ENCODE results near the gene BMAL1.

Gene BMAL1

DNA sequence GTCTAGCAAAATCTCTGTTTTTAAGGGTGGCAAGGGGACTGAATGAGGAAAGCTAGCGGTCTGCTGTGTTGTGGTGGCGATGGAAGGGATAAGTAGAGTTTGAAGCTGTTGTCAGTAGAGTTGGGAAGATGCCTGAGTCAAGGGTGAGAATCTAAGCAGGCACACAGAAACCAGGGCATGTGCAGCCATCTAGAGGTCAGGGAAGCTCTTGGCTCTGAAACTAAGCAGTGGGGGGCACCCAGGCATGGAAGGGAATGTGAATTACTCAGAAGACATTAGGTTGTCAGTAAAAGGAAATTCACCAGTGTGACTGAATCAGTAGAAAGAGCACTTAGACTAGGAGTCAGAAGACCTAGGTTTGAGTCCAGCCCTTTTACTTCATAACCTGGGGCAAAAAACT lies 15.4 kb downstream of the BMAL1 start:
- ATAC-seq = no peak
- TF ChIP-seq, protein P1, sequence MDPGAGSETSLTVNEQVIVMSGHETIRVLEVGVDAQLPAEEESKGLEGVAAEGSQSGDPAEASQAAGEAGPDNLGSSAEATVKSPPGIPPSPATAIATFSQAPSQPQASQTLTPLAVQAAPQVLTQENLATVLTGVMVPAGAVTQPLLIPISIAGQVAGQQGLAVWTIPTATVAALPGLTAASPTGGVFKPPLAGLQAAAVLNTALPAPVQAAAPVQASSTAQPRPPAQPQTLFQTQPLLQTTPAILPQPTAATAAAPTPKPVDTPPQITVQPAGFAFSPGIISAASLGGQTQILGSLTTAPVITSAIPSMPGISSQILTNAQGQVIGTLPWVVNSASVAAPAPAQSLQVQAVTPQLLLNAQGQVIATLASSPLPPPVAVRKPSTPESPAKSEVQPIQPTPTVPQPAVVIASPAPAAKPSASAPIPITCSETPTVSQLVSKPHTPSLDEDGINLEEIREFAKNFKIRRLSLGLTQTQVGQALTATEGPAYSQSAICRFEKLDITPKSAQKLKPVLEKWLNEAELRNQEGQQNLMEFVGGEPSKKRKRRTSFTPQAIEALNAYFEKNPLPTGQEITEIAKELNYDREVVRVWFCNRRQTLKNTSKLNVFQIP (CRISPR knock-in tag; IDR thresholded peaks at IDR 0.05; ENCODE audit: borderline replicate concordance, low read depth) = no peak
- no peak for TF ChIP-seq ZNF70 (CRISPR knock-in tag; IDR thresholded peaks at IDR 0.05)

DNA sequence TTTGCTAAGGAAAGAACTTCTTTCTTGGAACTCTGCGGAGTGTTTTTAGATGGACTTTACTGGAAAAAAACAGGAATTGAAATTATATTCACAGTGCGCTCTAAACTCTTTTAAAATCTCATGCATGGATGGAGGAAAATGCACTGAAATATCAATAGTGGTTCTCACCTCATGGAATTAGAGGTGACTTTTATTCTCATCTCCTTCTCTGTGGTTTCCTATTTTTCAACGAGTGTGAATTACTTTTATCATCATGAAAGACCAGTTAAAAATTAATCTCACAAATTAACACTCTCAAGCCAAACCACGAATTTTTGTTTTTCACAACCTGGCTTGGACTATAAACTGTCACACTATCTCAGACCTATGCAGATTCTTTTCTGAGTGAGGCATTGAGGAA lies 16.6 kb downstream of the BMAL1 start:
- ATAC-seq = no peak
- no peak for TF ChIP-seq GLIS3 (CRISPR knock-in tag; IDR thresholded peaks at IDR 0.05)
- no peak for TF ChIP-seq ZC3H10 (CRISPR knock-in tag; IDR thresholded peaks at IDR 0.05)

DNA sequence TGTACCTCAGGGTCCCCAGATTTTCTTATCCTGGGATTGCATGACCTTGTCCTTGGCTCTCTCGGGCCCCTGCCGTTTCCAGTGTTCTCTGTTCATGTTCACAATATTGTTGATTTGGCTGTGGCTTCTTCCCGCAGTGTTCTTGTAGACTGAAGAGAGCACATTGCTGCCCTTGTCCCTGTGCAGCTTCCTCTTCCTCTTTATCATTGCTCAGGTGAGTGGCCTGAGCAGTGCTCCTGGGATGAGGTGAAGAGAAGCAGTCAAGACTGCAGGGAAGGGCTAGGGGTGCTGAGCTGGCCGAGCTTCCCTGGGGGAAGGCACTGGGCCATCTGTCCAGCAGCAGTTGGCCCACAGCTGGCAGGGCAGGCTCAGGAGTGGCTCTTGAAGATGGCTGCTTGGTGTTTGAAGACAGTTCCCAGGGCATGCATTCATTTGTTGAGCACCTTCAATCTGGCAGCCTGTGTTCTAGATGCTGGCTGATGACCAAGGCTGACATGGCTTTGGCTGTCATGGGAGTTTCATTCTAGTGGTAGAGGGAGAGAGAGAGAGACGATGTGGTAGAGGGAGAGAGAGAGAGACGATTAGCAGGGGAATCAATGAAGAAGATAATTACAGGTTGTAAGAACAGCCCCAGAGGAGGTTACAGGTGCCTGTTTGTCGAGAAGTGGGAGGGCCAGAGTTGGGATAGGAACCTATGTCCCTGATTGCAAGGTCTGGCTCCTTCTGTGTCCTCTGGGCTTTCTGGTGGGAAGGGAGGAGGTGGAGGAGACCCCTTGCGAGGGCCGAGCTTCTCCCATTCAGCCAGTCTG lies 17.4 kb downstream of the BMAL1 start:
- TF ChIP-seq TOX (CRISPR knock-in tag; IDR thresholded peaks at IDR 0.05; ENCODE audit: borderline replicate concordance) = no peak
- ATAC-seq = no peak

DNA sequence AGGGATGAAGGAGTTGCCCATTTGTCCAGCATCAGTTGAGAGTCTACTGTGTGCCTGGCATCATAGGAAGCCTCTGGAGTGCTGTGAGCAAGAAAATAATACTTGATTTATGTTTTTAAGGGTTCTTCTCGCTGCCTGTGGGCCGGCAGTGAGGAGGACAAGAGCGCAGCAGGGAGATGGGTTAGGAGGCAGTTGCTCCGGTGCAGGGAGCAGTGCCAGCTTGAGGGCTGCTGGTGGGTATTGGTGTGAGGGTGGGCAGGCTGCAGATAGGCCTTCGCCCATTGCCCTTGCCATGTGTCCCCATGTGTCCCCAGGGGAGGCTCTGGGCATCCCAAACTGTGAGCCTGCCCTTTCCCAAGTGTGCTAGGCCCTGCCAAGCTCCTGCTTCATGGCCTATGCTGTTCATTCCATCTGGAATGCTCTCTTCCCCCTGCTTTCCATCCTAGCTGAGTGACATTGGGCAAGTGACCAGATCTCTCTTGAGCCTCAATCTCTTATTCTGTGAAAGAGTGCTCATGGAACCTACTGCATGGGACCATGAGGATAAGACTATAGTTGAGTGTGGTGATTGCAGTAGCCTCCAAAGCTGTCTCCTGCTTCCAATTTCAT lies 19.8 kb downstream of the BMAL1 start:
- no peak; the same call in 2 of the 3 replicates for ATAC-seq
- TF ChIP-seq ZFP30 (CRISPR knock-in tag; IDR thresholded peaks at IDR 0.05) (no peak), ZNF8 (CRISPR knock-in tag; IDR thresholded peaks at IDR 0.05) (no peak), ISL1 (CRISPR knock-in tag; IDR thresholded peaks at IDR 0.05) (no peak), OSR1 (CRISPR knock-in tag; IDR thresholded peaks at IDR 0.05) (no peak), SNAI2 (CRISPR knock-in tag; IDR thresholded peaks at IDR 0.05) (no peak), BACH2 (CRISPR knock-in tag; IDR thresholded peaks at IDR 0.05; ENCODE audit: borderline replicate concordance) (no peak), TOX (CRISPR knock-in tag; IDR thresholded peaks at IDR 0.05; ENCODE audit: borderline replicate concordance) (no peak), TCF4 (CRISPR knock-in tag; IDR thresholded peaks at IDR 0.05; ENCODE audit: borderline replicate concordance) (no peak)
- TF ChIP-seq, protein P2, sequence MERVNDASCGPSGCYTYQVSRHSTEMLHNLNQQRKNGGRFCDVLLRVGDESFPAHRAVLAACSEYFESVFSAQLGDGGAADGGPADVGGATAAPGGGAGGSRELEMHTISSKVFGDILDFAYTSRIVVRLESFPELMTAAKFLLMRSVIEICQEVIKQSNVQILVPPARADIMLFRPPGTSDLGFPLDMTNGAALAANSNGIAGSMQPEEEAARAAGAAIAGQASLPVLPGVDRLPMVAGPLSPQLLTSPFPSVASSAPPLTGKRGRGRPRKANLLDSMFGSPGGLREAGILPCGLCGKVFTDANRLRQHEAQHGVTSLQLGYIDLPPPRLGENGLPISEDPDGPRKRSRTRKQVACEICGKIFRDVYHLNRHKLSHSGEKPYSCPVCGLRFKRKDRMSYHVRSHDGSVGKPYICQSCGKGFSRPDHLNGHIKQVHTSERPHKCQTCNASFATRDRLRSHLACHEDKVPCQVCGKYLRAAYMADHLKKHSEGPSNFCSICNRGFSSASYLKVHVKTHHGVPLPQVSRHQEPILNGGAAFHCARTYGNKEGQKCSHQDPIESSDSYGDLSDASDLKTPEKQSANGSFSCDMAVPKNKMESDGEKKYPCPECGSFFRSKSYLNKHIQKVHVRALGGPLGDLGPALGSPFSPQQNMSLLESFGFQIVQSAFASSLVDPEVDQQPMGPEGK (CRISPR knock-in tag; IDR thresholded peaks at IDR 0.05; ENCODE audit: borderline replicate concordance) = no peak

DNA sequence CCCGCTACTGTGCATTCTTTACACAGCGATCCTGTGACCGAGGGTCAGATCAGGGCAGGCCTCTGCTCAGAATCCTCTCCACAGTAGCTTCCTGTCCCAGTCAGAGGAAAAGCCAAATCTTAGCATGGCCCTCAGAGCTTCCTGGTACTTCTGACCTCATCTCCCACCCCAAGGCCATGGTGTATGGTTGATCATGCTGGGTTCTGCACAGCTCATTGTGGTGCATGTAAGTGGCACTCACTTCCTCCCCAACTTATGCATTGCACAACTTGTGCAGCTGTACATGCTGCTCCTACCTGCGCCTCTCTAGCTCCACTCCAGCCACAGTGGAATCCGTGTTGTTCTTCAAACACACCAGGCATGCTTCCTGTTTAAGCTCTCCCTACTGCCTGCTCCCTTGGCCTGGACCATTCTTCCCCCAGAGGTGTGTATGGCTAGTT lies 20.3 kb downstream of the BMAL1 start:
- TF ChIP-seq ZFP30 (CRISPR knock-in tag; IDR thresholded peaks at IDR 0.05) (no peak), TOX (CRISPR knock-in tag; IDR thresholded peaks at IDR 0.05; ENCODE audit: borderline replicate concordance) (no peak)
- no peak for ATAC-seq

DNA sequence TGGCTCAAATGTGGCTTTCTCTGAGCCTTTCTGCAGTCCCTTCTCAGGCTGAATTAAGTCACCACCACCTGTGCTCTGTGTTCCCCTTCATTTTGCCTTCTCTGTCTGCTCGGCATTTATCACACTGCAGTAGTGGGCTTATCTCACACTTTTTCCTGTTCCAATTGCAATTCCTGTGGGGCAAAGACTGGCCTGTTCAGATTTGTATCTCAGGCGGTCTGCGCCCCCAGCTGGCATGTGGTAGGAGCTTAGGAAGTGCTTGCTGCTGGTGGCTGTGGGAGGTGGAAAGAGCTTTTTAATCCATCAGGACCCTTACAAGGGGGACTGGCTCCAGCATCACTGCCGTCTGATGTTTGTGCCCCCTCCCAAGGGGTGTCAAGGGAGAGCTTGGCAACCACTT lies 21.2 kb downstream of the BMAL1 start:
- ATAC-seq = no peak; the same call in 2 of the 3 replicates
- no peak for TF ChIP-seq TOX (CRISPR knock-in tag; IDR thresholded peaks at IDR 0.05; ENCODE audit: borderline replicate concordance)
- TF ChIP-seq, protein P1 (CRISPR knock-in tag; IDR thresholded peaks at IDR 0.05; ENCODE audit: borderline replicate concordance, low read depth) = no peak
- TF ChIP-seq, protein P3, sequence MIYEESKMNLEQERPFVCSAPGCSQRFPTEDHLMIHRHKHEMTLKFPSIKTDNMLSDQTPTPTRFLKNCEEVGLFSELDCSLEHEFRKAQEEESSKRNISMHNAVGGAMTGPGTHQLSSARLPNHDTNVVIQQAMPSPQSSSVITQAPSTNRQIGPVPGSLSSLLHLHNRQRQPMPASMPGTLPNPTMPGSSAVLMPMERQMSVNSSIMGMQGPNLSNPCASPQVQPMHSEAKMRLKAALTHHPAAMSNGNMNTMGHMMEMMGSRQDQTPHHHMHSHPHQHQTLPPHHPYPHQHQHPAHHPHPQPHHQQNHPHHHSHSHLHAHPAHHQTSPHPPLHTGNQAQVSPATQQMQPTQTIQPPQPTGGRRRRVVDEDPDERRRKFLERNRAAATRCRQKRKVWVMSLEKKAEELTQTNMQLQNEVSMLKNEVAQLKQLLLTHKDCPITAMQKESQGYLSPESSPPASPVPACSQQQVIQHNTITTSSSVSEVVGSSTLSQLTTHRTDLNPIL (CRISPR knock-in tag; IDR thresholded peaks at IDR 0.05; ENCODE audit: low read depth) = no peak
- no peak for TF ChIP-seq ZNF70 (CRISPR knock-in tag; IDR thresholded peaks at IDR 0.05)
- no peak for TF ChIP-seq OSR1 (CRISPR knock-in tag; IDR thresholded peaks at IDR 0.05)

DNA sequence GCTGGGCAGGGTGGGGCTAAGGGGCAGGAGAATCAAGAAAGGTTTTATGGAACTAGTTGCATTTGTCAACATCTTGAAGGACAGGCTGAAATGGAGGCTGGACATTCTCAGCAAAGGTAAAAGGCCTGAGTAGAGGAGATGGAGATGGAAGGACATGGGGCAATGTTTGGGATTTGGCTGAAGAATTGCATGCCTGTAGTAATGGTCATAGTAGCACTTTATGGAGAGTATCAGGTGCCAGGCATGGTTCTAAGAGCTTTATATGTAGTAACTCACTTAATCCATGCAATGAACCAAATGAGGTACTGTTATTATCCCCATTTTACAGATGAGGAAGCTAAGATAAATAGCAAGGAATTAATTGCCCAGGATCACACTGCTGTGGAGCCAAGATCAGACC lies 23.9 kb downstream of the BMAL1 start:
- ATAC-seq = no peak
- TF ChIP-seq ZFP3 (CRISPR knock-in tag; IDR thresholded peaks at IDR 0.05) (no peak), ISL1 (CRISPR knock-in tag; IDR thresholded peaks at IDR 0.05) (no peak), ZNF8 (CRISPR knock-in tag; IDR thresholded peaks at IDR 0.05) (no peak), PPARA (CRISPR knock-in tag; IDR thresholded peaks at IDR 0.05; ENCODE audit: borderline replicate concordance) (no peak), ZC3H10 (CRISPR knock-in tag; IDR thresholded peaks at IDR 0.05) (no peak), CSDC2 (CRISPR knock-in tag; IDR thresholded peaks at IDR 0.05) (no peak), ESRRG (CRISPR knock-in tag; IDR thresholded peaks at IDR 0.05) (no peak), ZFP30 (CRISPR knock-in tag; IDR thresholded peaks at IDR 0.05) (no peak), ZNF70 (CRISPR knock-in tag; IDR thresholded peaks at IDR 0.05) (no peak), OSR1 (CRISPR knock-in tag; IDR thresholded peaks at IDR 0.05) (no peak), GLIS3 (CRISPR knock-in tag; IDR thresholded peaks at IDR 0.05) (no peak), BACH2 (CRISPR knock-in tag; IDR thresholded peaks at IDR 0.05; ENCODE audit: borderline replicate concordance) (no peak), TCF4 (CRISPR knock-in tag; IDR thresholded peaks at IDR 0.05; ENCODE audit: borderline replicate concordance) (no peak), SNAI2 (CRISPR knock-in tag; IDR thresholded peaks at IDR 0.05) (no peak)
- TF ChIP-seq, protein P1 (CRISPR knock-in tag; IDR thresholded peaks at IDR 0.05; ENCODE audit: borderline replicate concordance, low read depth) = no peak
- TF ChIP-seq, protein P3 (CRISPR knock-in tag; IDR thresholded peaks at IDR 0.05; ENCODE audit: low read depth) = no peak
